OCI-M2 (cell line): ENCODE results near the gene ACER1.

Experiments used
- DNase-seq: peaks from one replicate; lab custom pipeline; 2025; ENCODE audit not compliant: unreplicated experiment; lab: John Stamatoyannopoulos, UW

ACER1 gene

DNA sequence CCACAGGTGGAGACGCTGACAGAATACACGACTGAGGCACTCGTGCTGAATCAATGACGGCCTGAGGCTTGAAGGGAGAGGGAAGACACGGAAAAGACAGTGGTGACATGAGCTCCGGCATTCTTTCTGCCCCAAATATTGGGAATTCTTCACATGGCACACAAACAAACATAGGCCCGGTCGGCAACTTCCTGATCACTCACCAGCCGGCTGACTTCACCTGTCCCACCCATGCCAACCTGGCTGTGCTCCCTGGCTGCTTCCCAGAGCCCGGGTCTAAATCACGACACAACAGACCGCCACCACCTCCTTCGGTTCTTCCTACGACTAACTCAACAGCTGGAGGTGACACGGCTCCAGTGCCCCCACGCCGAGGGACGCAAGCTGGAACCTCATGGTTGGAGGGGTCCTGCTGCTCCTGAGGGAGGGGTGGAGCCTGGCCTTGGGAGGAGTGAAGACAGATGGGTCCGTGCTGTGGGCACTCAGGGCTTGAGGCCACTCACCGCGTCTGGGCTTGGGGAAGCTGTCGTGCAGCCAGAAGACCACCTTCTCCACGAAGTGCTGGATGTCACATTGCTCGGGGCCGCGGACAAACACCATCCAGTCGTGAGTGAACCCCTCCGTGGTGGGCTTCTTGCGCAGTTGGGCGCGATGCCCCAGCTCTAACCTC, 63.2 kb downstream of the ACER1 start:
- DNase-seq, result no peak

GRCh38 chr19:6269101-6269886, 64.1 kb downstream of the ACER1 start:
- no peak for DNase-seq

DNA sequence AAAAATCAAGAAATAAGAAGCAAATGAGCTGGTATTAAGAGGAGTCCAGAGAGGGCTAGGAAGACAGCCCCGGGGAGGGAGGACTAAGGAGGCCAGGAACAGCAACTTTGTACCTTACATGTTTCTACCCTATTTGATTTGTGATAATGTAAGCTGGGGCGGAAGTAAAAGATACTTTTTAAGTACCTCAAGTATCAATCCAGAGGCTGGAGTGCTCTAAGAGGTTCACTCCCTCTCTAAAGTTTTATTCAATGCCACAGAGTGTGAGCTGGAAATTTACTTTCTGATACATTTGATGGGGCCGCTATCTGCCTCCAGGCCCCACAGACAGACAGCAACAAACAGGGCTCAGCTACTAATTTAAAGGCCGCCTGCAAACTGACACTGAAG, 65.0 kb downstream of the ACER1 start:
- no peak for DNase-seq

GRCh38 chr19:6267552-6268381, 65.6 kb downstream of the ACER1 start:
- DNase-seq, result no peak

- DNase-seq, result no peak
Observed at GRCh38 chr19:6264803-6265202, 68.6 kb downstream of the ACER1 start.

GRCh38 chr19:6263735-6264444, 69.5 kb downstream of the ACER1 start:
- DNase-seq, result no peak

DNA sequence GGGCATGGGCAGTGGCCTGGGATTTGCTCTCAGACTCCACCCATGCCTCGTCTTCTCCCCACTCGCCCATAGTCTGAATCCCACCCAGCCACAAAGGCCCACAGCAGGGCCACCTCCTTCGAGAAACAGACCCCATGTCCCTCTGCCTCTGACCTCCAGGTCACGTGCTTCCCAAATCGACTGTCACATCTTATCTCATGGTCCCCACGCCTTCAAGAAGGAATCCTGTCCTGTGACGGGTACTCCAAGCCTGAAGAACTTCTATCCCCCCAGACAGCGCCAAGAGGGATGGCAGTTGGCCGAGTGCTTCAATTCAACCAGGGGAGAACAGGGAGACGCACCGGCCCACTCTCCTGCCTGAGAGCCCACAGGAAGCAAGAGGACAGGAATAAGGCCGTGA, 70.1 kb downstream of the ACER1 start:
- DNase-seq, result no peak

- no peak for DNase-seq
Observed at GRCh38 chr19:6262519-6262918, 70.9 kb downstream of the ACER1 start.

GRCh38 chr19:6261883-6262282, 71.5 kb downstream of the ACER1 start:
- DNase-seq, result no peak

GRCh38 chr19:6260912-6261650, 72.3 kb downstream of the ACER1 start:
- DNase-seq, result no peak

- no peak for DNase-seq
Observed at GRCh38 chr19:6260376-6260775, 73.0 kb downstream of the ACER1 start.

DNA sequence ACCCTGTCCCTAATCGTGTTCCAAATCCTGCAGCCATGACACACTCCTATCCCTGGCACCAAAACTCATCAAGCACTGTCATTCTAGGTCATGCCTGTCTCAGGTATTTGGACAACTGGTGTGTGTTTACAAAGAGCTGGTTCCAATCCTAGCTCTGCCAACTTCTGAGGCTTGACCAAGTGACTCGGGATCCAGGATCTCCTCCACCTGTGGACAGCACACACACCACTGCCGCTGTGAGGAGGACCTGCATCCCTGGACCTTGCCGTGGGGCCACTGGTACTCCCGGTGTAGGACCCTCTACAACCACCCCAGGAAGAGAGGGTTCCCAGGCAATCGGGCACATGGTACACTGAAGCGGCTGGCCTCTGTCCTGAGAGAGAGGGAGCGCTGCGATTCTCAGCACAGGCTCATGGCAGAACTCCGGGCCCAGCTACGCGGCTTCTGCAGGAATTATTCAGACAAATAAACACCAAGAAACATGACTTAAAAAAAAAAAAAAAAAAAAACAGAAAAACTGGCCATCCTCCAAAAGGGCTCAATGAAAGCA, 74.0 kb downstream of the ACER1 start:
- no peak for DNase-seq

- no peak for DNase-seq
Observed at GRCh38 chr19:6258812-6259311, 74.5 kb downstream of the ACER1 start.
